Frontal cortex (tissue), 4 donors: ENCODE measurements around the gene COL6A2. TPM values are rescaled to one million over a fixed set of nuclear protein-coding genes. Genes with fewer than 3 reads are reported as not detected.
"Not testable (repeated sequence)": the region's sequence is repeated elsewhere in the genome, so short reads cannot be mapped to it uniquely, and the experiment has no call there.

Experiments
- DNase-seq, 2 donors: peaks; one replicate each; pipeline ENCODE4 v3.0.0; 2012; ENCODE audit warnings: low spot score in 2 of 2
- FAIRE-seq: peaks from 2 replicates; lab custom pipeline; 2012; peaks lifted over from hg19 to GRCh38; lab: Jason Lieb, UNC
- total RNA-seq: library from RNA; depleted of rRNA; stranded (reverse); fragments of >200 nt; gene quantifications from one replicate; pipeline ENCODE4 v1.2.3, GENCODE V29; 2014
- donor health status: control.
- donor health status: control.
- donor health status: control.

Gene COL6A2
- total RNA-seq, 1 donor from 2014 or later, result 15.5 TPM

DNA sequence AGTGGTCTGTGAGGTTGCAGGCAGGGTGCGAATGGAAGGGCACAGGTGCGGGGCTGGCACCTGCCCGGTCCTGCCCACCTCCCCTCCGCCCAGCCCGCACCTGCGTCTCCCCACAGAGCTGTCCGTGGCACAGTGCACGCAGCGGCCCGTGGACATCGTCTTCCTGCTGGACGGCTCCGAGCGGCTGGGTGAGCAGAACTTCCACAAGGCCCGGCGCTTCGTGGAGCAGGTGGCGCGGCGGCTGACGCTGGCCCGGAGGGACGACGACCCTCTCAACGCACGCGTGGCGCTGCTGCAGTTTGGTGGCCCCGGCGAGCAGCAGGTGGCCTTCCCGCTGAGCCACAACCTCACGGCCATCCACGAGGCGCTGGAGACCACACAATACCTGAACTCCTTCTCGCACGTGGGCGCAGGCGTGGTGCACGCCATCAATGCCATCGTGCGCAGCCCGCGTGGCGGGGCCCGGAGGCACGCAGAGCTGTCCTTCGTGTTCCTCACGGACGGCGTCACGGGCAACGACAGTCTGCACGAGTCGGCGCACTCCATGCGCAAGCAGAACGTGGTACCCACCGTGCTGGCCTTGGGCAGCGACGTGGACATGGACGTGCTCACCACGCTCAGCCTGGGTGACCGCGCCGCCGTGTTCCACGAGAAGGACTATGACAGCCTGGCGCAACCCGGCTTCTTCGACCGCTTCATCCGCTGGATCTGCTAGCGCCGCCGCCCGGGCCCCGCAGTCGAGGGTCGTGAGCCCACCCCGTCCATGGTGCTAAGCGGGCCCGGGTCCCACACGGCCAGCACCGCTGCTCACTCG lies 34.1 kb downstream of the COL6A2 start:
- DNase-seq, result no peak
- FAIRE-seq, result no peak

DNA sequence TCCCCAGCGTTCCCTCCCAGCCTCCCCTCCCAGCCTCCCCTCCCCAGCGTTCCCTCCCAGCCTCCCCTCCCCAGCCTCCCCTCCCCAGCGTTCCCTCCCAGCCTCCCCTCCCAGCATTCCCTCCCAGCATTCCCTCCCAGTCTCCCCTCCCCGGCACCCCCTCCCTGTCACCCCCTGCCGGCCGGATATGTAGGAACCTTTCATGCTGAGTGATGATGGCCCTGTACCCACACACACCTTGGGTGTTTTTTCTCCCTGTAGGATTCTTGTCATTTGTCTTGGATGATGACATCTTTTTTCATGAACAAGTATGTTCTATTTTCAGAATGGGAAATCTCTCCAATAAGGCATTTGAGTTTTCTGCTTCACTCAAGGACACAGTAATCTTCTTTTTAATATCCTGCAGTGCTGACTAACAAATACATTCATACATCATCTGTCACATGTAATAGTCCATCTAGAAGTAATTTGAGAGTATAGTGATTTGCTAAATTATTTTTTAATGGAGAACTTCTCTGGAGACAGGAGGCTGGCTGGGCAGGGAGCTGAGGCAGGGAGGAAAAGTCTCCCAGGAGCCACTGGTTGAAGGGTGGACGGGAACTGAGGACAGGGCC lies 38.0 kb downstream of the COL6A2 start:
- DNase-seq, result no peak
- no peak for FAIRE-seq

DNA sequence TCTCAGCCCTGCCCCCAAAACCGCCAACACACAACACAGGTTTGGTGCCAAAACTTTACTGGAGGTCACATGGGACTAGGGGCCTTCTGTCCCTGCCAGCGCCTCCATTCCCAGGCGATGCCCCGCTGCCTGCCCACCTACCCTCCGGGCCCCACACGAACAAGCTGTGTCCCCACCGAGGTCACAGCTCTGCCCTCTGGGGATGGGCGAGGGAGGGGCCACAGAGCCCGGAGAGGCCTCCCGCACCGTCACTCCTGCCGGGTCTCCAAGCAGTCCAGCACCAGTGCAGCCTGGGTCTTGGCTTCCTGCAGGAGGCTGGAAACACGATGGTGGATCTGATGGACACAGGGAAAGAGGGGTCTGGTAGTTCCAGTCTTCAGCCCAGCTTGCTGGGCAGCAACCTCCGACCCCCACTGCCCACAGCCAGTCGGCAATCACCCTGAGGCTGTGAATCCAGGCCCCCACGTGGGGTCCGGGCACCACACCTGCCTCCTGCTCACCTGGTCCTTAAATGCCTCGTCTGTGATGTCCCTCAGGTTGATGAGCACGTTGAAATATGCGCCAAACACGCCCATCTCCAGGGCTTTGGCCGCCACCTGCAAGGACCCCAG lies 38.9 kb downstream of the COL6A2 start:
- no peak for FAIRE-seq

DNA sequence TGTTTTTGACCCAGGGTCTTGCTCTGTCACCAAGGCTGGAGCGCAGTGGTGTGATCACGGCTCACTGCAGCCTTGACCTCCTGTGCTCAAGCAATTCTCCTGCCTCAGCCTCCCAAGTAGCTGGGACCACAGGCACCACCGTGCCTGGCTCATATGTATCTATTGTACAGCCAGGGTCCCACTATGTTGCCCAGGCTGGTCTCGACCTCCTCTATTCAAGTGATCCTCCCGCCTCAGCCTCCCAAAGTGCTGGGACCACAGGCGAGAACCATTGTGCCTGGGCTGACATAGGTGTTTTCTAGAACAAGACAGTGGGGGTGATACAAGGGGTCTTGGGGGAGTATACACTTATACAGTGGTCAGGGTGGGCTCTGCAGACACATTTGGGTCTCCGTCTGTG lies 40.0 kb downstream of the COL6A2 start:
- DNase-seq, result no peak
- FAIRE-seq, result no peak

More for the DNA sequence above, 38.9 kb downstream of the COL6A2 start:
- no peak for DNase-seq

DNA sequence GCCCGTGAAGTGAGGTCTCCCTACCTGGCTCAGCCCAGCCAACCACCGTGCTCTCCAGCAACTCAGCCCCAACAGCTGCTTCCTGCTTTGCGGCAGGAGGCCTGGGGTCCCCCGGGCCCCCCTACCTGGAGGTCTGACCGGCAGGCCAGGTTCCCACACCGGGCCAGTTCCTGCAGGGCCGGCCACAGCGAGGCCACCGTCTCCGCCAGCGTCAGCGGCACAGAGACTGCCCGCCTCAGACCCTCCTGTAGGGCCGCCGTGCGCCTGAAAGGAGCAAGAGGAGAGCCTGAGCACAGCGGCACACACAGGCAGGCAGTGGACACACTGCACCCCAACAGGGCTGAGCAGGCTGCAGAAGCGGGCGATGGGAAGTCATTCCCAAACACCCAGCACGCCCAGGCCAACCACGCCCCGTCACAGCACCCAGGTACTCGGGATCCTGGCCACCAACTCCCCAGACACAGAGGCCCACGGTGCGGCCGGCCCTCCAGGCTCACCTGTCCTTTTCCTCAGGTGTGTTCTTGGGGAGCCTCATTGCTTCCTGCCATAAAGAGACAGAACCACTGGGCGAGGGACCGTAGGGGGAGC lies 40.6 kb downstream of the COL6A2 start:
- FAIRE-seq (no peak), DNase-seq (no peak)

DNA sequence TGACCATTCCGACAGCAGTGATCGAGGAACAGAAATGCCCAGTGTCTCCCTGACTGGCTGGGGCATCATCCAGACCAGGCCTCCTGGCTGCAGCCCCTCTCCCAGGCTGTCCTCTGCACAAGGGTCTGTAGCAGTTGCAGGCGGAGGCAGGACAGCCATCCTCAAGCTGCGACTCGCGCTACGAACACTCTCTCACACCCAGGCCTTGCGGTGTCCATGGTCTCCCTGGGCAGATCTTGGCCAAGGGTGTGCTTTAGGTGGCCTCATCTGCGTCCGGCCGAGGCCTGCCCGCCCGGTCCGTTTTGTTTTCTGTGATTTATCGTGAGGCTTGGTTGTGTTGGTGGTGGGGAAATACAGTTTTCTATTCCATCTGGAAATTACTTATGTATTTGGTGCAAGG lies 41.8 kb downstream of the COL6A2 start:
- no peak for DNase-seq
- no peak for FAIRE-seq

DNA sequence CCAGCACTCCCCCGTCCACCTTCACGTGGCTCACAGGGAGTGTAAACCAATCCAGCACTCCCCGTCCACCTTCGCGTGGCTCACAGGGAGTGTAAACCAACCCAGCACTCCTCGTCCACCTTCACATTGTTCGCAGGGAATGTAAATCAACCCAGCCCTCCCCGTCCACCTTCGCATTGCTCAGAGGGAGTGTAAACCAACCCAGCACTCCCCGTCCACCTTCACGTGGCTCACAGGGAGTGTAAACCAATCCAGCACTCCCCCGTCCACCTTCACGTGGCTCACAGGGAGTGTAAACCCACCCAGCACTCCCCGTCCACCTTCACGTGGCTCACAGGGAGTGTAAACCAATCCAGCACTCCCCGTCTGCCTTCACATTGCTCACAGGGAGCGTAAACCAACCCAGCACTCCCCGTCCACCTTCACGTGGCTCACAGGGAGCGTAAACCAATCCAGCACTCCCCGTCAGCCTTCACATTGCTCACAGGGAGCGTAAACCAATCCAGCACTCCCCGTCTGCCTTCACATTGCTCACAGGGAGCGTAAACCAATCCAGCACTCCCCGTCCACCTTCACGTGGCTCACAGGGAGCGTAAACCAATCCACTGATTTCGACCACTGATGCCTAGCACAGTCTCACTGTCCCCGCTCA lies 42.6 kb downstream of the COL6A2 start:
- DNase-seq, FAIRE-seq: not testable (repeated sequence)

DNA sequence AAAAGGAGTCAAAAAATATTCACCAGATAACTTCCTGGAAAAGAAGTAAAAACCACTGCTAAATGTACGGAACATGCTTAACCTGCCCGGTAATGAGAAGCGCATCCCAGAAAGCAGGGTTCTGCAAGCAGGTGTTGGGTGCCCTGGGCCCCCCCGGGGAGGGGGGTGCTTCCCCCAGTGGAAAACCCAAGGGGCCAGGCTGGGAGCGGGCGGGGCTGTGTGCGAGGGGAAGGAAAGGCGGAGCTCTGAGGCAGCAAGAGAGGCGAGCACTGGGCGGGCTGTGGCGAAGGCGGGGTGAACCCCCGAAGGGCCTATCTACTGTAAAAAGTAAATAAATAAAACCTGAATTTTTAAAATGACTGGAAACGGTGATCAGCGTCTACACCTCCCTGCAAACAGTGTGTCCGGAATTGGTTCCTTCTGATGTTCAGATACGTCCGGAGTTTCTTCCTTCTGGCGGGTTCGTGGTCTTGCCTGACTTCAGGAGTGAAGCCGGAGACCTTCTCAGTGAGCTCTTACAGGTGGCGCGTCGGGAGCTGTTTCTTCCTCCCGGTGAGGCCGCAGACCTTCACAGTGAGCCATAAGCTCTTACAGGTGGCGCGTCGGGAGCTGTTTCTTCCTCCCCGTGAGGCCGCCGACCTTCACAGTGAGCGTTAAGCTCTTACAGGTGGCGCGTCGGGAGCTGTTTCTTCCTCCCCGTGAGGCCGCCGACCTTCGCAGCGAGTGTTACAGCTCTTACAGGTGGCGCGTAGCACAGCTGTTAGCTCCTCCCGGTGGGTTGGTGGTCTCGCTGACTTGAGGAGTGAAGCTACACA lies 44.1 kb downstream of the COL6A2 start:
- FAIRE-seq, result no peak
- DNase-seq, result no peak

DNA sequence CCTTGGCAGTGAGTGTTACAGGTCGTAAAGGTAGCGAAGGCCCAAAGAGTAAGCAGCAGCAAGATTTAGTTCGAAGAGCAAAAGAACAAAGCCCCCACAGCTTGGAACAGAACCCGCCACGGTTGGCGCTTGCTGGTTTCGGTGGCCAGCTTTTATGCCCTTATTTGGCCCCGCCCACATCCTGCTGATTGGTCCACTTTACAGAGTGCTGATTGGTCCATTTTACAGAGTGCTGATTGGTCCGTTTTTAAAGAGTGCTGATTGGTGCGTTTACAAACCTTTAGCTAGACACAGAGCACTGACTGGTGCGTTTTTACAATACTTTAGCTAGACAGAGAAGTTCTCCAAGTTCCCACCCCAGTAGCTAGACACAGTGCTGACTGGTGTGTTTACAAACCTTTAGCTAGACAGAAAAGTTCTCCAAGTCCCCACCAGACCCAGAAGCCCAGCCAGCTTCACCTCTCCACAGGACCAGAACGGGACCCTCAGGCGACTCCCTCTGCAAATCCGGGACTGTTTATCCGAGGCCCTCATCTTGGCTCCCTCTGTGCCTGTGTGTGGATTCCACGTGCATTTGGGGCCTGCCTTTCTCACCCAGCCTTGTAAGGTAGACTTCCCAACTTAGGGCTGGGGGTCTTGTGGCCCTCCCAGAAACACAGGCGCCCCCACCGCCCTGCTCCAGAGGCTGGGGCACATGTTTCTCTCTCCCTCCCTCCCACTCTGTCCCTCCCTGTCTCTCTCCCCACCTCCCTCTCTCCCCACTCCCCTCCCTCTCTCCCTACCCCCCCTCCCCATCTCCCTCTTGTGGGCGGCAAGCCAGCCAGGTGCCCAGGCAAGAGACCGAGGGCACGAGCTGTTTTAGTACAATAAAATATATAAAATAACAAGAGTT lies 44.9 kb downstream of the COL6A2 start:
- no peak for DNase-seq

DNA sequence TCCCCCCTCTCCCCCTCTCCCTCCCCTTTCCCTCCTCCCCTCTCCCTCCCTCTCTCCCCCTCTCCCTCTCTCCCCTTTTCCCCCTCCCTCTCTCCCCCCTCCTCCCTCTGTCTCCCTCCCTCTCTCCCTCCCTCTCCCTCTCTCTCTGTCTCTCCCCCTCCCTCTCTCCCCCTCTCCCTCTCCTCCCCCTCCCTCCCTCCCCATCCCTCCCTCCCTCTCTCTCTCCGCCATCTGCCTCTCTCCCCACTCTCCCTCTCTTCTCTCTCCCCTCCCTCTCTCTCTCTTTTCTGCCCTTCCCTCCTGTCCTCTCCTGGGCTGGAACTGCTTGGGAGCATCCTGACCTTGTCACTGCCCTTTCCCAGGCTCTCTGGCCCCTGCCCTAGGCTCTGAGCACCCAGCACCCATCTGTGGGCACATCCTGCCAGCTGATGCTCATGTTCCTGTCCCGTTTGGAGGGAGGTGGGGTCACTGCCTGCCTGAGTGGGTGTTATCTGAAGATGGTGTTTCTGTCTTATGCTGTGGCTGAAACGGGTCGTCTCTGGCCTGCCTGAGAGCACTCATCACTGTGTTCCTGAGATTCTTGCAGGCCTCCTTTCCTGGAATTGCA lies 46.7 kb downstream of the COL6A2 start:
- DNase-seq (no peak), FAIRE-seq (no peak)

More for the DNA sequence above, 44.9 kb downstream of the COL6A2 start:
- FAIRE-seq, result no peak

DNA sequence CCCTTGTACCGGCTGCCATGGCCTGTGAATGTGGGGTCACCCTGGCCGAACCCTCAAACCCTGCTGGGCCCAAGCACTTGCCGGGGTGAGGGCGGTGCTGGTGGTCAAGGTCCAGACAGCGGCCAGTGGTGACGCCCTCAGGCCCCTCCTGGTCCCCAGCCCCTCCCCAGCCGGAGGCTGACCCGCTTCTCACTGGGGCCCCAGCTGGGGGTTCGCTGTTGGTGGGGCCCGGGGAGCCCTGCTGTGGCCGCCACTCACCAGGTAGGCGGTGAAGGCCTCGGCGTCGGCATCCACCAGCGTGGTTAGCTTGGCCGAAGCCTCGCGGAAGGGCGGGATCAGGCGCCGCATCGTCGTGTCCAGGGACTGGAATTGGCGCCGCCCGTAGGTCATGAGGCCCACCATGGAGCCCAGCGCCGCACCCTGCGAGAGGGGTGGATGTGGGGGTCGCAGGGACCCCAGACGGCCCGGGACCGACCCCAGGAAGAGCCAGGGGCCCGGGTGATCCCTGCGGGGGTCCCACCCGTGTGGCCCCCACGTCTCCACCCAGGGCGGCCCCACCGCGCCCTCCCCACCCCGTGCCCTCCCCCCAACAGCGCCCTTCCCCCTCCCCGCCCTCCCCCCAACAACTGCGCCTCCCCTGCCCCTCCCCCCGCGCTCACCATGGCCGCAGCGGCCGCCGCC lies 47.4 kb downstream of the COL6A2 start:
- DNase-seq (no peak), FAIRE-seq (no peak)

DNA sequence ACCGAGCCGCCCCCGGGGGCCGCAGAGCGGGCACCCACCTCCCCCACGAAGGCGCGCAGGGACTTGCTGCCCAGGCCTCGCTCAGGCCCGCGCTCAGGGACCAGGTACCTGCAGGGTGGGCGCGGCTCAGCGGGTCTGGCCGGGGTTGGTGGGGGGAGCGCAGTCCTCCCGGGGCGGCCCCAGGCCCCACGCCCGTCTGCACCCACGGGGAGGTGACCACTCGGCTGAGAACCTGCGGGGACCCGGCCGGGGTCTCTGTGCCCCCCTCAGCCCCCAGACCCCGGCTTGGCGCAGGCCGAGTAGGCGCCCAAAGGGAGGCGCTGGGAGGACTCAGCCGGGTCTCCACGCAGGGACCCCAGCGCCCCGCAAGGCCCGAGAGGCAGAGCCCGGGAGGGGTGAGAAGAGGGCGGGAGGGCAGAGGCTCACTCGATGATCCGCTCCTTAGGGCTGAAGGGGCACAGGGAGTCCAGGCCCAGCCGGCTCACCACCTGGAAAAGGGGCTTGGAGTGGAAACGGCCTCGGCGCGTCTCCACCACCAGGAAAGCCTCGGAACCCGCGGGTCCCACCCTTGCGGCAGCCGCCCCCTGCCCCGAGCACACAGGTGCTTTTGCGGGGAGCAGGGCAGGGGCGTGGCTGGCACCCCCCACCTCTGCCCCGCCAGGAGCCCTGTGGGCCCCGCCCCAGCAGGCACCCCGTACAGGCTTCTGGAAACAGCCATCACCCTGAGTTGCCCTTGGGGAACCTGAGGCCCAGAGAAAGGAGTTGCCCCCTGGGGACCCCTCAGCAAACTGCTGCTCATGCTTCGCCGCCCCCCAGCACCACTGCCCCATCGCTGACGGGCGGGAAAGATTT lies 48.2 kb downstream of the COL6A2 start:
- no peak for DNase-seq

DNA sequence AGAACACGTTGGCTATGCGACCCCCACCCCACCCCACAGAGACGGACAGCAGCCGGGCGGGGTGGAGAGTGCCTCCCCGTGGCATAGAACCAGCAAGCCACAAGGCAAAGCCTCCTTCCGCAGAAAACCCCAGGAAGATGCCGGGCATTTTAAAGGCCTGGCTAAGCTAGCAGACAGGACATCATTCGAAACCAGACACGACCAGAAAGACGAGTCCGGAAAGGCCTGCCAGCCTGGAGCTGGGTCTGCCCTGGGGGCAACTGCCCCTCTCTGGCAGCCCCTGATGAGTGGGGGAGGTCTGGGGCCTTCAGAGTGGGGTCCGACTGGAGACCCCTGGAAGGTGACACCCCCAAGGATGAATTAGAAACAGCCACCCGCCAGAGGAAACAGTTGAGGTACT lies 48.9 kb downstream of the COL6A2 start:
- no peak for FAIRE-seq
- DNase-seq, result no peak

More for the DNA sequence above, 48.2 kb downstream of the COL6A2 start:
- no peak for FAIRE-seq

DNA sequence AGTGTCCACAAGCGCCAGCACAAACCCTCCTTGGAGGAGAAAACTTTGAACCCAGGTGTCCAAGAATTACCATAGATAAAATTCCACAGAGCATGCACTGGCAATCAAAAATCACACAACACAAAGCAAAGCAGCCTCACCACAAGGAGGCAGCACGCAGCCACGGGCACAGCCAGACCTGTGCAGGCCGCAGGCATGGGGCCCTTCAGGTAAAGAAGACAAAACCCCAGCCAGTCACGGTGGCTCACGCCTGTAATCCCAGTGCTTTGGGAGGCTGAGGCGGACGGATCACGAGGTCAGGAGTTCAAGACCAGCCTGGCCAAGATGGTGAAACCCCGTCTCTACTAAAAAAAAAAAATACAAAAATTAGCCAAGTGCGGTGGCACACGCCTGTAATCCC lies 49.5 kb downstream of the COL6A2 start:
- DNase-seq, FAIRE-seq: not testable (repeated sequence)

DNA sequence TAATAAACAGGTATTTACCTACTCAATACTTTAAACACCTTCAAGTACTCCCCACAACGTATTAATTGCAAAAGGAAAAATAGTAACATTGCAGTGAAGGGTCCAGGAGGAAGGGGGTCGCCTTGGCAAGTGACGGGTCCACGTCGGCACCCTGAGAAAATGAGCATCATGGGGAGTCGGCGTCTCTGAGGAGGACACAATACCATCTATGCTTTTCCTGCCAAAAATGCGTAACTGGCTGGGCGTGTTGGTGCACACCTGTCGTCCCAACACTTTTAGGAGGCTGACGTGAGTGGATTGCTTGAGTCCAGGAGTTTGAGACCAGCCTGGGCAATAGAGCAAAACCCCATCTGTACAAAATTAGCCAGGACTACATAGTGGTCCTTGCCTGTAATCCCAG lies 50.2 kb downstream of the COL6A2 start:
- no peak for DNase-seq
- no peak for FAIRE-seq

DNA sequence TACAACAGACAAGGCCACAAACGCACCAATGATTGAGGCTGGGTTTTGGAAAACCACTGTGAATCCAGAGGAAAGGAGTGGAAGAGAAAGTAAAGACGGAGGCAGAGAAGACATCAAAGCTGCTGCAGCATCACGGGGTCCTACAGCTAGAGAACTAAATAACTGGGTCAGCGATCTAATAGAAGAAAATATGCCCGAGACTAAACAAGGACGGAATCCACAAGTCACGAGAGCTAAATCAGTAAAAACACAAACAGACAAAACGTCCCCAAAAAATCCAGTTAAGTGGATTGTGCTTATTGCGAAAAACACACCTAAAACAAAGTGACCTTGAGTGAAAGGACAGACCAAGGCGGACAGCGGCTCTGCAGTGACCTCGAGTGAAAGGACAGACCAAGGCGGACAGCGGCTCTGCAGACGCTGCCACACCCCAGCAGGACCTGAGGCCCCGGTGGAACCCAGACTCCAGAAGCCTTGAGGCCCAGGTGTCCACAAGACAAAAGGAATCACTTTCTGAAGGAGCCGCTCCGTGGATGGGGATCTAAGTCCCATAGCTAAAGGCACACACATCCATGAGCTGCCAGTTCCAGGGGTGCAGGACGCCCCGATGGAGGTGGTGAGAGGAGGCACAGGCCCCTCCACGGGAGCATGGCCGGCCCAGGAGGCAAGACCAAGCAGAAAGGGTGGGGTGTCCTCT lies 51.4 kb downstream of the COL6A2 start:
- no peak for DNase-seq
- no peak for FAIRE-seq
